Stimulated activated CD4-positive, alpha-beta T cell treated with anti-CD3 and anti-CD28 coated beads, TNF-alpha, amount 100 ng/mL, for 48 hours (primary cell): ENCODE results near the gene IDS.
"Not testable (repeated sequence)": the region's sequence is repeated elsewhere in the genome, so short reads cannot be mapped to it uniquely, and the experiment has no call there.

Experiments used
- DNase-seq, 3 donors: peaks; one replicate each; pipeline ENCODE4 v3.0.0-alpha.2; 2020; ENCODE audit warnings: low read depth in 3 of 3

Gene IDS

DNA sequence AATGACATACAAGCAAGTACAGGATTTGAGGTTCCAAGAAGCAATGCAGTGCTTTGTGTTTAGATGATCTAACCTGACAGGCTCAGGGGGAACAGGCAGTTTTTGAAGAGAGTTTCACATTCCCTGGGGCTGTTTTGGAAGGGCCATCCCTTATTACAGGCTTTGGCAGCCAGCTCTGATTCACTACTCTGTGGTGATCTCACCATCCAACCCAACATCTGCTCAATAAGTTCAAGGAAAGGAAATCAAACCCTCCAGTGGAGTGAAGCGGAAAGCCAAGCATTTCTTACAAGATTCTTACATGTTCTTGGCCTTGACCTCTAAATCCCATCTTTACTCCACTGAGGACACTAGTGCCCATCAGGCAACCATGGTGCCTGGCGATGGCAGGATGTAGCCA is 7.5 kb downstream of the IDS start:
- DNase-seq, result no peak

DNA sequence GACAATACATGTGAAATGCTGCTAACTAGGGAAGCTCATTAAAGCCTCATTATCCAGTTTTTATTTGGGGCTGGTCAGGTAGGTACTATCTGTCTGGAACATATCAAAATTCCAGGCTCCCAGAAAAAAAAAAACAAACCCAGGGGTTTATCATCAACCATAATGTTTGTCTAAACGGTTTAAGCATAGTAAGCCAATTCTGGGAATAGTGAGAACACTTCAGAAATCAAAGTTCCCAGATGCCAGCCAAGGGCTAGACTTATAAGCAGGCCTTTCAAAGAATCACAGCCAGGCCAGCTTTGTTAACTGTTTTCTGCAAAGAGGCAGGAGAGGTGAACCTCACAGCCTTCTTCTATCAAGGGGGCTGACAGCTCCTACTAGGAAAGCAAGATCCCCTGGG is 8.1 kb downstream of the IDS start:
- no peak for DNase-seq

DNA sequence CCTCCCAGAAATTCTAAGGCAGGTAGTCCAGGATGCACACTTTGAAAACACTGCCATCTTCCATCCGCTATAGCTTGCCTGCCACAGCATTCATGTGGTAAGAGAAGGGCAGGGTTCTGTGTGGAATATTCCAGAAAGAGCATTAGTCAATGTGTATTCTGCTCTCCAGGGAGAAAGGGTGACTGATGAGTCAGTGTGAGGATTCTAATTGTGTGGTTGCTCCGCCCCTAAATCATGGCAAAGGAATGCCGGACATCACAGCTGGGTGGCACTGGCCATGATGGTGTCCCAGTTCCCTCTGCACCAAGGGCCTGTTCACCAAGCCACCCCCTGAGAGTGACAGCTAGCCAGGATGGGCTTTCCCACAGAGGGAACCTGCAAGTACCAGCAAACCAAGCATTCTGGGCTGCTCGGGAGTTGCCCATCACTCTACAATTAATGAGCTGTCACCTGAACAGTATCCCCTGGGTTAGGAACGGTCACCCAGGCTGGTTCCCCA is 9.5 kb downstream of the IDS start:
- DNase-seq, result no peak

DNA sequence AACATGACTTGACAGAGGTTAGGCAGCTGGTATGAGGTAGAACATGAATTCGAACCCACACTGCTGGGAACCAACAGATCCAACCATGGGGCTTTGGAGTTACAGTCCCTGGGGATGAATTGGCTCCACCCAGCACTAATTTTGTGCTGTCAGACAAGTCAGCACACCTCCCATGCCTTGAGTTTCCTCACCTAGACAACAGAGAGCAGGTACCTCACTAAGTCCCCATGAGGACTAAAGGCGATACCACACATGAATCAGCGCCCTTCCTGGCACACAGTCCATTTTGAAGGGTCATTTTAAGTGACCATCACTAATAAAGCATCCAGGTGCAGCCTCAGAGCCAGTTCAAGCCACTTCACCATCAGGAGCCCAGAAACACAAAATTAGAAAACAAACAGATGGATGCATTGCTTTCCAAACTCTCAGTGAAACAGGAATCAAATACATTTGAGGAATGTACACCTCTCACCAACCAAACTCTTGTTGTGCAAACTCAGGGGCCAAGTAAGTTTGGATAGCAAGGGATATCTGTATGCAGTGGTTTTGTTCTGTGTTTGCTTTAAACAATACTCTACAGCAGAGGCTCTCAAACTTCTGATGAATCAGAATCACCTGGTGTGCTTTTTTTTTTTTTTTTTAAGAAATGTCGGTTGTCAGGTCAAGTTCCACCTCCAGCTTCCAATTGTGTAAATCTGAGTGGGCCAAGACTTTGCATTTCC is 10.1 kb downstream of the IDS start:
- DNase-seq, result no peak

DNA sequence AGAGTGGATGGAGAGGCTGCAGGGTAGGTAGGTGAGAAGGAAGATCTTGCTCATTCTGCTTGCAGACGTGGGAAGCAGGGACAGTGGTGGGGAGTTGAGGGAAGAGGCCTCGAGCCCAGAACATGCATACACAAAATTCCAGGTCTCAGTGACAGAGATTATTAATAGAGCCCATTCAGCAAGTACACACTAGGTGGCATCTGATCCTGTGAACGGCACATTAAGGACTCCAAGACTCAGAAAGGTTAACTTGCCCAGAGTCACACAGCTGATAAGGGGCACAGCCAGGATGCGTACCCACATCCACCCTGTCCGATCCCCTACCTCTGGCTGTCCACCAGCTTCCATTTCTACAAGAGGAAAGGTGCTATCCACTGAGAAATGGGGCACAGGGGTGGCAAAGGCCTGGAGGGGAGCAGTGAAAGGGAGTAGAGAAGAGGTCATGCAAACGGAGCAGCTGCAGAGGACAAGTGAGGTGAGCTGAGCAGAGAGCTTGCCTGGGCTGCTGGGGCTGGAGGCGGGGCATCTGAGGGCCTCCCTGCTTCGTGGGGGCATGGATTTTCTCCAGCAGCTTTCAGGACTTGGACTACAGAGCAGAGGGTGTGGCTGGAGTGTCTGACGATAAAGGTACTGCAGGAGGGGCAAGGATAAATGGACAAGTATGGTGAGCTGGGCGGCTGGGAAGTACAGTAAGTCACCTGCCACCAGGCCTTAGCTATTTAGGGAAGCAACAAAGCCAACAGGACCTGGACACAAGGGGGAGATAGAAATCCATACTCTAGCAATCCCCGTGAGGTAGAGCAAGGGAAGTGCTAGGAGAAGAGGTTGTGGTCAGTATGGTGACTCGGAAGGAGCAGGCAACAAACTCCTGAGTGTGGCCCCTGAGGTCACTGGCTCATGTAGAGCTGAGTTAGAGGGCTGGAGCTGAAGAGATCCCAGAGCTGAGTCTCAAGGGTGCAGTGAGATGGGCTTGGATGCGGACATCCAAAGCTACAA is 11.2 kb downstream of the IDS start:
- DNase-seq, result no peak

DNA sequence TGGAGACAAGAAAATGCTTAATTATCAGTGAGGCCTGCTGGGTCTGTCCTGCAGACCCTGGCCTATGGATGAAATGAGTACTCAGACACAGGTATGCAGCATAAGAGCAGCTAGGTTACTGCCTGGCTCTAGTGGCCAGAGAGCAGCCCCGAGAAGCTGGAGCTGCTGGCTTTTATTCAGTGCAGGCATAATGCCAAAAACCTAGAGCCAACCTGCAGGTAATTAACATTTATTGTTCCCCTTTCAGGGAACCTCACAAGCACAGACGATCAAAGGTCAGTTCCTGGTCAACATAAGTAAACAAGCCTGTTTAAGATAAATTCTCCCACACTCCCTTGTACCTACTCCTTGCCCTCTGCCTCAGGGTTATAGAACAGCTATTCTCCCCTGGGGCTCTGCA is 13.3 kb downstream of the IDS start:
- no peak for DNase-seq

DNA sequence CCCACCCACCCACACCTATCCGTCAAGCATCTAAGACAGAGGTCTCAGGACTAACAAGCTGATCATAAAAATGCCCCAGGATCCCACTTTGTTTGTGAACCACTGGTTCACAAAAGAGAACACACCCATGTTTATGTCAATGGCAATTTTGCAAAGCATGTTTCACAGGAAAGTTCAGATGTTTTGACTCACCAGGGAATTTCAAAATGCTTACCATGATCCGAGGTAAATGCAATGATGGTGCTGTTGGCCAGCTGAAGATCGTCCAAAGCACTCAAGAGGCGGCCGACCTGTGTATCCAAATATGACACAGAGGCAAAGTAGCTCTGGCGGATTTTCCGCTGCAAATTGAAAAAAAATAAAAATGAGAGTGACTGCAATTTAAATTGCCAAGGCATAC is 15.0 kb downstream of the IDS start:
- DNase-seq, result no peak

DNA sequence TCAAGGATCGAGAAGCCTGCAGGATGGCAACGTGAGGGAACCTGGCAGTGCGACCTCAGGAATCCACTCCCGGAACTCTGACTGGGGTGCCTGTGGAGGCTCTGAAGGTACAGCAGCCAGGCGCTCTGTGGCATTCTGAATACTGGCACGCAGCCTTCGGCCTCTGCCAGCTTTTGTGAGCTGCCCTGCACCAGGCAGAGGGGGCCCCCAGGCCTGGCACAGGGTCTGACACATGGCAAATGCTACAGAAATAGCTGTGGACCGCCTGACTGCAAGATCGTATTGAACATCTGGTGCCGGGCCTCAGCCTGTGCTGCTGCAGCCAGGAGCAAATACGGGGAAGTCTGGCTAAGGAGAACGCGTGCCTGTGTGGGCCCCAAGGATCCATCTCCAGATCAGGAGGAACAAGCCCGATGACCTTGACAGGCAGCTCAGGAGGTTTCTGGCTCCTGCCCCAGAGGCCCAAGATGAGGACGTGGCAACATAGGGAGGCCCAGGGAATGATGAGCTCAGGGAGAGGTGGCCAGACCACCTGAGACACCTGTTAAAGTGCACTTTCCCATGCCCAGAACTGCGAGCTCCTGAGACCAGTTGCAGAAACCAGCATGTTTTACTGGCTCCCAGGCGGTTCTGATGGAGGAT is 16.6 kb downstream of the IDS start:
- not testable (repeated sequence) for DNase-seq

DNA sequence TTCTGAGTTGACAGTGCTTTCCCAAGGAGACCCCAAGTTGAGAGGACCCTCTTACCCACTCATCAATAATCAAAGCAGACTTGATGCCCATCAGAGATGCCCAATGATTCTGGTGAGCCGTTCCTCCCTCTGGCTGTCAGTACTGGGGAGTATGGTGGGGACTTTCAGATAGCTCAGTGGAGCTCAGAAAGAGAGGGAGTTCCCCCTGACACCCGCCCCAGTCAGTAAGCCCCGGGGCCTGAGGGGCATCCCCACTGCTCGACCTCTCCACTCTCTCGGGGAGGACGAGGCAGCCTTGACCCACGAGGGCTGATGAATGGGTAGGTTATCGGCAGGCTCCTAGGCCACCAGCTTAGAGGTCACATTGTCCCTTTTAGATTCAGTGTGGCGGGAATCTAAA is 17.1 kb downstream of the IDS start:
- DNase-seq, result not testable (repeated sequence)

DNA sequence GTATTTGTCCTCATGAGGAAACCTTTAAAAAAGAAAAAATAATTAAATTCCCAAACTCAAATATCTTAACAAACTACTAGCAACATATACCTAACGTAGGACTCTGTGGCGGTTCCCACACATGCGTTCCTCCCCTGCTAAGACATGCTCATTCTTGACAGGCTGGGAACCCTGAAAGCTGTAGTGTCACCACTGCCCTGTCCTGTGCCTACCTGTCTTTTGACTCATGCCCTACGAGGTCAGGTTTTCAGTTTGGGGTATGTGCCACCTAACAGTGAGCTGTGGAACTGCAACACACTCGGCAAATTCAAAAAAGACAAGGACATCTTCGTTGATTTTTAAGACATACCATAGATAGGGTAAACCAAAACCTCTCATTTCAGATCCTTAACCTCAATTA is 17.8 kb downstream of the IDS start:
- DNase-seq, result no peak

DNA sequence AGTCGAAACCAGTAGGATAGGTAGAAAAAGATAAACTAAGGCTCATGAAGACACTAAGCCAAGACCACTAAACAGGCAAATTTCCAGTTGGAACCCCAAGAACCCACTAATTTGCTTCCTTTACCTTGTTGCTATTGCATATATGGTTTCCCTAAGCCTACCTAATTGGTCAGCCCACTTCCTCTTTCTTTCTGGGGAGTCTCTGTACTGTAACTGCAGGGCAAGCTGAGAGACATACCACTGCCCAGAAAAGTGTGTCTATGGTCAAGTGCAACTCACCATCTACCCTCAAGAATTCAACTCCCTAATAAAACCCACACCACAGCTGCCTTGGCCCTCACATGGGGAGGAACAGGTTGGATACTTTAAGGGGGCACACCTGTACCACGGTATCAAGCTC is 28.6 kb downstream of the IDS start:
- no peak for DNase-seq

DNA sequence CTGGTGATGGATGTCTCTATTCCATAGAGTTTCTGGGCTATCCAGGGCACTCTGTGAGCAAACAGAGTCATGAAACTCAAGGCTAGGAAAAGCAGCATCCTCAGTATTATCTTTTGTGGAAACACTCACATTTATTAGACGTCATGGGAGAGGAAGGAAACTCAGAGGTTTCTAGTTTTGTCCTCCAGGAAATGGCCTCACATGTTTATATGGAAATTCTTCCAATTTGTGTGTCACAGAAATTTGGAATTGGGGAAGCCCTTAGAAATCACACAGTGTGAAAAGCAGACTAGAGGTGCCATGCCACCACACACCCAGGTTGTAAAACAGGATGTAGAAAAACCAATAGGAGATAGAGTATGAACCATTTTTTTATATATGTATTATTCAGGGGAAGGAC is 31.1 kb downstream of the IDS start:
- no peak for DNase-seq

DNA sequence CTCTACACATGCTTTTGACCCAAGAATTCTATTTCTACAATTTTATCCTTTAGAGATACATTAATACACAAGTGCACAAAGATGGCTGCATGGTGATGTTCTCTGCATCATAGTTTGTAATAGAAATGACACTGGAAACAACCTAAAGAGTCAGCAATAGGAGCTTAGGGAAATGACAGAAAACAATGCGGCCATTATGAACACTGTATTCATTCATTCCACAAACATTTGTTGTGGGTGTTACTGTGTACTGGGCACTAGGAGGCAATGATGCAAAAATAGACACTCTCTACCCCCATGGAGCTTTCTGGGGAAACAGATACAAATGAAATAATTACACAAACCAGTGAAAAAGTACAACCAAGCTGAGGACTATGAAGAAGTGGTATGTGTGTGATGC is 32.0 kb downstream of the IDS start:
- DNase-seq, result no peak

DNA sequence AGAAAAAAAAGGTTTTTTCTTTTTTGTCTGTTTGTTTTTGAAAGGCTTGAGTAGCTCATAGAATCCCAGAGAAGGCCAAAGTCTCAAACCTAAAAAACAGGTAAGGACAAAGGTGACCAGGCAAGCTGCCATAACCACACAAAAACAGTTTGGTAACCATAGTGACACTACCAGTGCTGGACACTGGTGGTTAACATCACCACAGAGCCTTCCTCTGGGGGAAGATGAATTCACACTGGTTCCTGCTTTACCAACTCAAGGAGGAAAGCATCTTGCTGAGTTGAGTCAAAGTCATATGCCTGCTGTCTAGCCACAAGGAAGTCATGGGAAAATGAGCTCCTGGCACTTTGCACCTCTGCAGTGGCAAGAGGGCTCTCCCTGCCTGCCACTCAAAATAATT is 32.5 kb downstream of the IDS start:
- no peak for DNase-seq

DNA sequence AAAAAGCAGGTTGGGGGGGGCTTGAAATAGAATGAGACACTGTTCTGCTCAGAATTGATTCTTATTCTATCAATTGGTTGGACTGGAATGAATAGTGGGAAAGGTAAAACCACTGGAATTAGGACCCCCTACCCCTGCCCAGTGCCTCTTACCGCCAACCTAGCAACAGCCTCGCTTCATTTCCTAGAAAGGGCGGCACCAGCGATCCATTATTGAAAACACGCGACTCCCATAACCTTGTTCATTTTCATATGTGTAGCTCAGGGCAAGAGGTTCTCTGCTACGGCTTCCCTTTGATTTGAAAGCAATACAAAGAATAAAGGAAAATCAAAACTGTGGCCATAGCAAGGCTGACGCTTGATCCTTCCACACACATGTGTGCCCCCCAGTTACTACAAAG is 33.7 kb downstream of the IDS start:
- no peak for DNase-seq

DNA sequence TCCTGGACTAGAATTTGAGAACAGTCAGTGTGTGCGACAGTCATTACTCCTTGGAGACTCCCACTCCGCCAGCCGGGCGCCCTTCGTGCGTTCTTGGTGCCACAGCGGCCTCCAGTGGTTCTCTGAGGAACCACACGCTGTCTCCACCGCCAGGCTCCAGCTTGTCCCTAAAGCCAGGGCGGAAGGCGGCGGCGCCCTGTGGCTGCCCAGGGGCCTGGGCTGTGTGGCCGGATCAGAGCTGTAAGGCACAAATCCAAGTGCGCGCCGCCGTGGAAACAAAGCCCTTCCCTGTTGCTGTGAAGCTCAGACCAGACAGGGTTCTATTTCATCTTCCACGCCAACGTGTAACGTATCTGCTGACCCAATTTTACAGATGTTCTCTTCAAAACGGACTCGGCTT is 34.2 kb downstream of the IDS start:
- DNase-seq, result peak; percentile 37 to 48 (median 44)

DNA sequence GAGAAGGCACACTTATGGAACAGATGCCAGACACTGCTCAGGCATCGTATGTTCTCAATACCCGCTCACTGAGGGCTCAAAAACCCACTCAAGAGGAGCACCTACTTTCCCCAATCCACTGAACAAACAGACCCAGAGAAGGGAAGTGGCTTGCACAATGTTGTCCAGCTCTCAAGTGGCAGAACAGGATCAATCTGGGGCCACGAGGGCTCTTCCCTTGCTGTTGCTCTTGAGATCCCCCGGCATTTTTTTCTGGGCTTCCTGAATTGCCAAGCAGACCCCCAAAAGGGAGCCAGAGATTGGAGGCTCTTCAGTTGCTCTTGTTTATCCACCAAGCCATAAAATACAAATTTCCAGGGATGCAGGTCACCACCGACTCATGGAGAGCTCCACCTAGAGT is 35.7 kb downstream of the IDS start:
- DNase-seq, result no peak

DNA sequence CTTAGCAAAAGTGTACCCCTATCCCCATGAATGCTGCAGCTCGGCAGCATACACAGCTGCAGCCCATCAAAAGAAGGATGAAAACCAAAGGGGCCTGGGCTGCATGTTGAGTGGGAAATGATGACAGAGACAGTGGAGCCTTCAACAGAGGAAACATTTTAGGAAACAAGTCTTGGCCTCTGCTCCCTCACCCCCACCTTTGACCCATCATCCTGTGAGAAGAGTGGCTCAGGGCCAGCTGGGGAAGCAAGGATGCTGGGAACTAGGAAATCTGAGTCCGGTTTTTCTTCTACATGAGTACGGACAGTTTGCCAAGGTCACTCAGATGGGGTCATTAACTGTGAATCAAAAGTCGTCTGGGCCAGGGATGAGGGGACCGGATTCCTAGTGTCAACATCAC is 37.2 kb downstream of the IDS start:
- DNase-seq, result no peak

DNA sequence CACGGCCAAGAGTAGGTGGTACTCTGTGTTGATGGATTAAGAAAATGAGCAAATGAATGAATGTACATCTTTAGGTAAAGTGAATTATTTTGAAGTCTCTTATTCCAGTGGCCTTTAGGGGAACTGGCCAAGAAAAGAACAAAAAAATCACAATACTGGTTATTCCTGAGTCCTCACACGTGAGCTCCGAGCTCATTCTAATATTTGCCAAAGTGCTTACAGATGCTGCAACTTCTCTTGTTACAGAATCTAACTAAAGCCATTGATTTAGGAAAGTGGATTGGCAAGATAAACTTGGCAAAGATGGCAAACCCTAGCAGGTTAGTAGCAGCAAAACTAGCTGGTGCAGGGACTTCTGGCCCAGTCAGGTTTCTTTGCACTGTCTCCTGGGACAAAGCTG is 37.6 kb downstream of the IDS start:
- DNase-seq, result no peak

DNA sequence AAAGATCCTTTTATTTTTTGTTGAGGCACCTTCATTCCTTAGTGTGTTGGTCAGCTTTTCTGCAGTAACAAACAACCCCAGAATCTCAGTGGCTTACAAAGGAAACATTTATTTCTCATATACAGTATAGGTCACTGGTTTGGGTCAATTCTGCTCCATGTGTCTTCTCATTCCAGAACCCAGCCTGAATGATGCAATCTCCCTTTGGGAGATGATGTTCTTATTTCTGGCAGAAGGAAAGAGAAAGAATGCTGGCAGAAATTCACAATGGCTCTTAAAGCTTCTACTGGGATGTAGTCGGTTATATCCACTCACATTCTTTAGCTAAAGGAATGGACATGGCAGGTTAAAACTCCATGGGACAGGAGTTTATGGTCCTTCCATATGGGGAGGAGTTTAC is 42.3 kb downstream of the IDS start:
- no peak for DNase-seq

DNA sequence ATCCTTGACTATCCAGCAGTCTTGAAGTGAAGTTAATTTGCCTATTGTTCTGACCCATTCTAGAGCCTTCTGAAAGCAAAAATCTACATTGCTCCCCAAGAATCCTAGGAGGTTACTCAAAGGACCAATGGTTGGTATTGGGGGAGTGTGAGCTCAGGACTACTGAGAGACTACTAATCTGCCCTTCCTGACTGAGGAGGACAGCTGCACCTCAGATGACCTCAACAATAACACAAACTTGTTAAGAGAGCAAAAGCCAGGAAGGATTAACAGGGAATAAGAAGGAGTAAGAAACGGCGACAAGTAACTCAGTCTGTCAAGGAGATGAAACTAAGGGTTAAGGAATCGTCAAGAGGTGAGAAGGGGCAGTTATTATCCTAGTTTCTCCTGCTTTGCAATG is 43.4 kb downstream of the IDS start:
- DNase-seq, result no peak

DNA sequence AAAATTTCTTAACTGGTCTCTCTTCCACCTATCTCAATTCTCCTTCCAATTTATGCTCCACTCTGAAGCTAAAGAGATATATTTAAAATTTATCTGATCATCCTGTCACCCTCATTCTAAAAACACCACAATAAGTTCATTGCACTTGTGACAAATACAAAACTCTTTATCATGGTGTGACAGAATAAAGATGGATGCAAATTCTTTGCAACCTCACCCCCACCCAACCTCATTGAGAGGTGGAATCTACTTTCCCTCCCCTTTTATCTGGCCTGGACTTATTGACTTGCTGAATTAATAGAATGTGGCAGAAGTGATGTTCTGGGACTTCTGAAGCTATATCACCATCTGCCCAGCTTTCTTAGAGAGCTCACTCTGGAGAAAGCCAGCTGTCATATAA is 46.5 kb downstream of the IDS start:
- no peak for DNase-seq
